ENCODE measurements around the gene OPCML. TPM values are rescaled to one million over a fixed set of nuclear protein-coding genes. Genes with fewer than 3 reads are reported as not detected.

The OPCML gene
- total RNA-seq, 1 experiment from 2014 or later = 0.13 TPM

DNA sequence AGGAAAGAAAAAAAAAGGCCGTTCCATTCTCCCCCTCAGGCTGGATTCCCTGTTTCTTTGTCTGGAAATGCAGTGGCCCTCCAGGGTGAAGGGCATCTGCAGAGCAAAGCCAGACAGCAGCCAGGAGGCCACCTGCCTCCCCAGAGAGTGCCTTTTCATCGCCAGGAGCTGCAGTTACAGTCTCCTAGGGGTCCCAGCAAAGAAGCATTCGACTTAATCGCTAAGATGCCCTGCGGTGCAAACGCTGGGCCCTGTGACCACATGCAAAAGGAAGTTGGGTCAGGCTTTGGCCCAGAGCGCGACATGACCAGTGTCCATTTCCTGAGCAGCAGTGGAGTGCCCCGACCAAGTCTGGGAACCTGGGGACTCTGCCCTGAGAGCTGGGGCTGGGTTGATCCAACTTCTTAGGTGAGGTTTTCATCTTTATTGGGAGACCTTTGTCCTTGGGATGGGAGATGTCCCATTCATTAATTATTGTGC is 304.6 kb downstream of the OPCML start:
- Histone ChIP-seq H3K27me3 (replicated peaks; ENCODE audit: insufficient read depth, low read depth, low read length, poor library complexity) (peaks cover 26% of the 10 kb centered on the region), H3K4me3 (ENCODE audit: low read depth, low read length, poor library complexity, severe bottlenecking) (no peak overlapping the region), H3K4me1 (ENCODE audit: insufficient read depth, low read length, poor library complexity, severe bottlenecking) (no peaks in the 10 kb centered on the region), H3K36me3 (ENCODE audit: insufficient read depth, low read length, poor library complexity, severe bottlenecking) (no peaks in the 10 kb centered on the region), H3K27ac (ENCODE audit: low read depth, low read length, poor library complexity, severe bottlenecking) (no peak overlapping the region), H3K9me3 (ENCODE audit: low read depth, low read length, poor library complexity, severe bottlenecking) (peaks cover 14% of the 10 kb centered on the region)
- BruUV-seq (replicated peaks) = no TSS peak
- ChIA-PET POLR2A (ENCODE audit: low non-redundant PET) (no interaction called here), CTCF (no interaction called here)
- DNase-seq (ENCODE audit: low spot score) = no peak
- TF ChIP-seq, protein P1, sequence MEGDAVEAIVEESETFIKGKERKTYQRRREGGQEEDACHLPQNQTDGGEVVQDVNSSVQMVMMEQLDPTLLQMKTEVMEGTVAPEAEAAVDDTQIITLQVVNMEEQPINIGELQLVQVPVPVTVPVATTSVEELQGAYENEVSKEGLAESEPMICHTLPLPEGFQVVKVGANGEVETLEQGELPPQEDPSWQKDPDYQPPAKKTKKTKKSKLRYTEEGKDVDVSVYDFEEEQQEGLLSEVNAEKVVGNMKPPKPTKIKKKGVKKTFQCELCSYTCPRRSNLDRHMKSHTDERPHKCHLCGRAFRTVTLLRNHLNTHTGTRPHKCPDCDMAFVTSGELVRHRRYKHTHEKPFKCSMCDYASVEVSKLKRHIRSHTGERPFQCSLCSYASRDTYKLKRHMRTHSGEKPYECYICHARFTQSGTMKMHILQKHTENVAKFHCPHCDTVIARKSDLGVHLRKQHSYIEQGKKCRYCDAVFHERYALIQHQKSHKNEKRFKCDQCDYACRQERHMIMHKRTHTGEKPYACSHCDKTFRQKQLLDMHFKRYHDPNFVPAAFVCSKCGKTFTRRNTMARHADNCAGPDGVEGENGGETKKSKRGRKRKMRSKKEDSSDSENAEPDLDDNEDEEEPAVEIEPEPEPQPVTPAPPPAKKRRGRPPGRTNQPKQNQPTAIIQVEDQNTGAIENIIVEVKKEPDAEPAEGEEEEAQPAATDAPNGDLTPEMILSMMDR (conservative IDR thresholded peaks at IDR 0.05; ENCODE audit: low read depth, low read length) = no peak
- TF ChIP-seq EZH2 (IDR thresholded peaks at IDR 0.05; ENCODE audit: borderline replicate concordance, low read depth, low read length, poor library complexity, severe bottlenecking) = no peak
- intact Hi-C loops (cut with micrococcal nuclease; ENCODE audit: unreplicated experiment) = no loop called here

DNA sequence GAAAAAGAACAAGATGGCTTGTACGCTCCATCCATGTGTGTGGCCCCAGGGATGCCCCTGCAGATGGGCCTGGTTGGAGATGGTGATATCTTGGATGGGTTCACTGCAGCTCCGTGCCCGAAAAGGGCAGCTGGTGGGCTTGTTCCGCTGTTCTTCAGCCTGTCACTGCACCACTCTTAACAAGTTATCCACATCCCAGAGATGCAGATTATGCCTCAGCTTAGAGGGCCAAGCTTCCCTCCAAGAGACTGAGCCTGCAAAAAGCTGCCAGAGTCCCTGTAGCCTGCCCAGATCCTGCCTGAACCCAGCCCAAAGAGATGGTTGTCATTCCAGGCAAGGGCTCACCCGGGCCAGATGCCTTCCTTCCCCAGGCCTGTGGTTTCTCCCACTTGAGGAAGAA is 308.0 kb downstream of the OPCML start:
- peaks cover 27% of the 10 kb centered on the region for H3K27me3 ChIP-seq (replicated peaks; ENCODE audit: insufficient read depth, low read depth, low read length, poor library complexity)
- peaks cover 13% of the 10 kb centered on the region for H3K9me3 ChIP-seq (ENCODE audit: low read depth, low read length, poor library complexity, severe bottlenecking)
- BruUV-seq (replicated peaks) = no TSS peak
- no peak for DNase-seq (ENCODE audit: low spot score)
- ChIA-PET CTCF (no interaction called here), POLR2A (ENCODE audit: low non-redundant PET) (no interaction called here)
- no peaks in the 10 kb centered on the region for H3K4me1 ChIP-seq (ENCODE audit: insufficient read depth, low read length, poor library complexity, severe bottlenecking)
- no peak for TF ChIP-seq EZH2 (IDR thresholded peaks at IDR 0.05; ENCODE audit: borderline replicate concordance, low read depth, low read length, poor library complexity, severe bottlenecking)
- TF ChIP-seq, protein P1 (conservative IDR thresholded peaks at IDR 0.05; ENCODE audit: low read depth, low read length) = no peak
- no peak overlapping the region for H3K4me3 ChIP-seq (ENCODE audit: low read depth, low read length, poor library complexity, severe bottlenecking)
- no peaks in the 10 kb centered on the region for H3K36me3 ChIP-seq (ENCODE audit: insufficient read depth, low read length, poor library complexity, severe bottlenecking)
- intact Hi-C loops (cut with micrococcal nuclease; ENCODE audit: unreplicated experiment) = no loop called here
- H3K27ac ChIP-seq (ENCODE audit: low read depth, low read length, poor library complexity, severe bottlenecking) = no peak overlapping the region

DNA sequence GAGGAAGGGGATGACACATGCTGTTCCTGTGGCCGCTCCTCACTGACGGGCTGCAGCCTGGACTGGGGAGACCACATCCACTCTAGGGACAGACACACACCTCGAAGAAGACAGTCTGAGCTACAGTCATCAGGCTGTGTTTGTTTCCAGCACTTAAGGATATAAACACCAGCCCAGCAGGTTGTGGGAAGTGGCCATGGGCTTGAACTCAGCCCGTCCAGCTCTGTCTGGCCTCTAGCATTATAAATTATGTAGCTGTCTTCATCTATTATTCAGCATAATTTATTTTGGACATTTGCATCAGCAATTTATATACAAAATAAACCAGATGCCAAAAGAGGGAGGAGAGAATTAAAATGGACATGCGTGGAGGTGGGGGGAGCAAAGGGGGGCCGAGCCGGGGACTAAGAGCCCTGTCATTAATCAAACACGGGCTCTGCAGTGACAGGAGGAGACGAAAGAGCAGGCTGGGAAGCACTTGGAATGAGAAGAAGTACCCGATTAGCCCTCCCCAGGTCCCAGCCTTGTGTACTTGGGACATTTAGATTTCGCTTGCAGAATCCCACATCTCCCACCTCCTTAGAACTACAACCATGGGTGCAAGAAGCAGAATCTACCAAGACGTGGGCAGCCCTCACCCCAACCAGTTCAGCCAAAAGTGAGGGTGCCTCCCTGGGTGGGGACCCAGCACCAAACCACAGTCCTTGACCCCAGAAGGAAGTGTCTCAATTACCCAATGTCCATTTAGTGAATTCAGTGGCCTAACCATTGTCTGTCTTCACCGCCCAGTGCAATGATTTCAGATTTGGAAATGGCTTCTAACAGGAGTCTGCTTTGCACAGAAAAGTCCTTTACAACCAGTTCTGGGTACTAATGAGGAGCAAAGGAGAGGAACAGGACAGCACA is 309.6 kb downstream of the OPCML start:
- intact Hi-C loops (cut with micrococcal nuclease; ENCODE audit: unreplicated experiment) = no loop called here
- peaks cover 16% of the 10 kb centered on the region for H3K27me3 ChIP-seq (replicated peaks; ENCODE audit: insufficient read depth, low read depth, low read length, poor library complexity)
- TF ChIP-seq, protein P1 (conservative IDR thresholded peaks at IDR 0.05; ENCODE audit: low read depth, low read length) = no peak
- TF ChIP-seq EZH2 (IDR thresholded peaks at IDR 0.05; ENCODE audit: borderline replicate concordance, low read depth, low read length, poor library complexity, severe bottlenecking) = no peak
- no peaks in the 10 kb centered on the region for H3K4me1 ChIP-seq (ENCODE audit: insufficient read depth, low read length, poor library complexity, severe bottlenecking)
- H3K9me3 ChIP-seq (ENCODE audit: low read depth, low read length, poor library complexity, severe bottlenecking) = peaks cover 10% of the 10 kb centered on the region
- no peak overlapping the region for H3K4me3 ChIP-seq (ENCODE audit: low read depth, low read length, poor library complexity, severe bottlenecking)
- CTCF ChIA-PET = no interaction called here
- H3K36me3 ChIP-seq (ENCODE audit: insufficient read depth, low read length, poor library complexity, severe bottlenecking) = no peaks in the 10 kb centered on the region
- no TSS peak for BruUV-seq (replicated peaks)
- H3K27ac ChIP-seq (ENCODE audit: low read depth, low read length, poor library complexity, severe bottlenecking) = no peak overlapping the region
- DNase-seq (ENCODE audit: low spot score) = no peak
- POLR2A ChIA-PET (ENCODE audit: low non-redundant PET) = no interaction called here

All from A673 (cell line).